Fibroblast of gingiva (primary cell): ENCODE data around the gene CRYBG1.
"Not testable (repeated sequence)": the region's sequence is repeated elsewhere in the genome, so short reads cannot be mapped to it uniquely, and the experiment has no call there.

ENCODE experiments used
- DNase-seq: peaks from one replicate; pipeline ENCODE4 v3.0.0-alpha.2; 2011; ENCODE audit warnings: low read depth

CRYBG1 gene

GRCh38 chr6:106509420-106510089, 149.0 kb downstream of the CRYBG1 start:
- DNase-seq = no peak

- DNase-seq = no peak
These were observed 149.8 kb downstream of the CRYBG1 start for GRCh38 chr6:106510090-106510970.

GRCh38 chr6:106511288-106512047, 151.0 kb downstream of the CRYBG1 start:
- DNase-seq = peak; percentile 64

- DNase-seq = peak; percentile 59
These were observed 151.8 kb downstream of the CRYBG1 start for GRCh38 chr6:106512048-106512967.

GRCh38 chr6:106512968-106513574, 152.6 kb downstream of the CRYBG1 start:
- DNase-seq = no peak

GRCh38 chr6:106513808-106514582, 153.5 kb downstream of the CRYBG1 start:
- DNase-seq = no peak

GRCh38 chr6:106514583-106514885, 154.0 kb downstream of the CRYBG1 start:
- no peak for DNase-seq

GRCh38 chr6:106515582-106515981, 155.1 kb downstream of the CRYBG1 start:
- not testable (repeated sequence) for DNase-seq

GRCh38 chr6:106516616-106517015, 156.1 kb downstream of the CRYBG1 start:
- DNase-seq = no peak

GRCh38 chr6:106517706-106518105, 157.2 kb downstream of the CRYBG1 start:
- peak; percentile 37 for DNase-seq

- DNase-seq = no peak
These were observed 158.2 kb downstream of the CRYBG1 start for GRCh38 chr6:106518748-106519147.

GRCh38 chr6:106519460-106520394, 159.2 kb downstream of the CRYBG1 start:
- peak; percentile 96 for DNase-seq

- DNase-seq = no peak
These were observed 160.3 kb downstream of the CRYBG1 start for GRCh38 chr6:106520711-106521401.

GRCh38 chr6:106522562-106523250, 162.2 kb downstream of the CRYBG1 start:
- no peak for DNase-seq

GRCh38 chr6:106525107-106525881, 164.8 kb downstream of the CRYBG1 start:
- DNase-seq = no peak

- DNase-seq = no peak
These were observed 165.4 kb downstream of the CRYBG1 start for GRCh38 chr6:106525882-106526275.

GRCh38 chr6:106527117-106527516, 166.6 kb downstream of the CRYBG1 start:
- no peak for DNase-seq
